ENCODE data around the gene SDHC. TPM values are rescaled to one million over a fixed set of nuclear protein-coding genes. Genes with fewer than 3 reads are reported as not detected.
"Not testable (repeated sequence)": the region's sequence is repeated elsewhere in the genome, so short reads cannot be mapped to it uniquely, and the experiment has no call there.

SDHC gene
- polyA plus RNA-seq, 3 donors, result 208 to 350 (median 323) TPM

DNA sequence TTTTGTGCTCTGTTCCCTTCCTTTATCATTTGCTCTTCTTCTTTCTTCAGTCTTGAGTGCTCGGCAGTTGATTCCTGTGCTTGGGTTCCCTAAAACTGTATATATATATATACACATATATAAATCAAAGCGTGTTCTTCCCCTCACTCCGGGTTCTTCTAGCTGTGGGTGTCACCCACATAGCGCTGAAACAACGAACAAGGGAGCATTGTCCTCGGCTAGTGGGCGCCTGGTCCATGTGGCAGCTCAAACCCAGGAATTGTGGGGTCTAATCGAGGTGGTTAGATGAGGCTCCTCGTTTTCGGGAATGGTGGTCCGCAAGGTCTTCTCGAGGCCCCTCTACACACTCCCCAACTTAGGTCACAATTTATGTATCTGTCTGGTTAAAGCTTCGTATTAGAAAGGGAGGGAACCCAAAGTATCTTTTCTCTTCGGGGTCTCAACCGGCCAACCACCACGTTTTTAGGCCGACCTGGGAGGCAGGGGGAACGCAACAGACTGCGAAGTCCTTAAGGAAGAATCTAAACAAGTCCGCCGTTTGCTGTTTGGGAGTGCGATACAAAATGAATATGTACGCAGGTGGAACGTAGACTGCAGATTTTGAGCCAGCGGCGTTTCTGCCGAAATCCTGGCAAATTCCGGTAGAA, 504 bp upstream of the SDHC start:
- intact Hi-C loops (cut with micrococcal nuclease), result loop anchor here (5.0 to 10.0 kb wide), 2 partner anchors 71 to 86 kb away; partner anchors contain the start of gene TOMM40L (in 1 of the 2)
- H3K27ac ChIP-seq (ENCODE audit: low read depth in 1 of 2, low read length in 2 of 2), result peak overlapping the region; percentile 86 to 99
- Mint-ChIP-seq H3K27ac (peak overlapping the region; percentile 98 to 100 (median 99)), H3K4me3 (peak overlapping the region; percentile 97 to 98), H3K27me3 (ENCODE audit: low read depth in 3 of 3) (peaks cover 0 to 5% (median 1%) of the 10 kb centered on the region in 3 donors), H3K4me1 (peaks cover 20% of the 10 kb centered on the region), H3K36me3 (peaks cover 0 to 2% of the 10 kb centered on the region in 2 donors), H3K9me3 (peaks cover 0 to 3% (median 0%) of the 10 kb centered on the region in 7 donors)
- H3K4me1 ChIP-seq (ENCODE audit: control insufficient read depth in 1 of 2, insufficient read depth in 2 of 2, low read length in 2 of 2), result peaks cover 11 to 19% of the 10 kb centered on the region in 2 donors
- peaks cover 30% of the 10 kb centered on the region for H3K79me2 ChIP-seq (ENCODE audit: insufficient read depth, low read length)
- peak overlapping the region; percentile 91 for H2AFZ ChIP-seq (ENCODE audit: insufficient read depth, low read depth, low read length, poor library complexity, severe bottlenecking)
- DNase-seq, result no peak
- no peaks in the 10 kb centered on the region for H3K9me3 ChIP-seq (replicated peaks in 1 of 2; ENCODE audit: control insufficient read depth in 1 of 2, insufficient read depth in 1 of 2, low read length in 2 of 2)
- peak overlapping the region; percentile 84 for H3K4me2 ChIP-seq (replicated peaks; ENCODE audit: extremely low read depth, low read length, poor library complexity, severe bottlenecking)
- H3K36me3 ChIP-seq (replicated peaks in 1 of 2; ENCODE audit: control insufficient read depth in 1 of 2, insufficient read depth in 2 of 2, low read length in 2 of 2), result peaks cover 0 to 7% of the 10 kb centered on the region in 2 donors
- no peaks in the 10 kb centered on the region for H4K20me1 ChIP-seq (ENCODE audit: insufficient read depth, low read length)
- 10% methylated on average over 18 of the region's 28 CpGs for WGBS (ENCODE audit: insufficient coverage)
- TF ChIP-seq, protein P1, sequence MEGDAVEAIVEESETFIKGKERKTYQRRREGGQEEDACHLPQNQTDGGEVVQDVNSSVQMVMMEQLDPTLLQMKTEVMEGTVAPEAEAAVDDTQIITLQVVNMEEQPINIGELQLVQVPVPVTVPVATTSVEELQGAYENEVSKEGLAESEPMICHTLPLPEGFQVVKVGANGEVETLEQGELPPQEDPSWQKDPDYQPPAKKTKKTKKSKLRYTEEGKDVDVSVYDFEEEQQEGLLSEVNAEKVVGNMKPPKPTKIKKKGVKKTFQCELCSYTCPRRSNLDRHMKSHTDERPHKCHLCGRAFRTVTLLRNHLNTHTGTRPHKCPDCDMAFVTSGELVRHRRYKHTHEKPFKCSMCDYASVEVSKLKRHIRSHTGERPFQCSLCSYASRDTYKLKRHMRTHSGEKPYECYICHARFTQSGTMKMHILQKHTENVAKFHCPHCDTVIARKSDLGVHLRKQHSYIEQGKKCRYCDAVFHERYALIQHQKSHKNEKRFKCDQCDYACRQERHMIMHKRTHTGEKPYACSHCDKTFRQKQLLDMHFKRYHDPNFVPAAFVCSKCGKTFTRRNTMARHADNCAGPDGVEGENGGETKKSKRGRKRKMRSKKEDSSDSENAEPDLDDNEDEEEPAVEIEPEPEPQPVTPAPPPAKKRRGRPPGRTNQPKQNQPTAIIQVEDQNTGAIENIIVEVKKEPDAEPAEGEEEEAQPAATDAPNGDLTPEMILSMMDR (IDR thresholded peaks at IDR 0.05), result no peak
- peak overlapping the region; percentile 94 for H3K9ac ChIP-seq (ENCODE audit: insufficient read depth, low read length, poor library complexity, severe bottlenecking)
- peak overlapping the region; percentile 70 to 97 (median 91) for H3K4me3 ChIP-seq (replicated peaks in 1 of 3; ENCODE audit: low read depth in 2 of 3, low read length in 3 of 3)
- H3K27me3 ChIP-seq (ENCODE audit: control insufficient read depth in 2 of 2, insufficient read depth in 2 of 2, low read length in 2 of 2), result no peaks in the 10 kb centered on the region

DNA sequence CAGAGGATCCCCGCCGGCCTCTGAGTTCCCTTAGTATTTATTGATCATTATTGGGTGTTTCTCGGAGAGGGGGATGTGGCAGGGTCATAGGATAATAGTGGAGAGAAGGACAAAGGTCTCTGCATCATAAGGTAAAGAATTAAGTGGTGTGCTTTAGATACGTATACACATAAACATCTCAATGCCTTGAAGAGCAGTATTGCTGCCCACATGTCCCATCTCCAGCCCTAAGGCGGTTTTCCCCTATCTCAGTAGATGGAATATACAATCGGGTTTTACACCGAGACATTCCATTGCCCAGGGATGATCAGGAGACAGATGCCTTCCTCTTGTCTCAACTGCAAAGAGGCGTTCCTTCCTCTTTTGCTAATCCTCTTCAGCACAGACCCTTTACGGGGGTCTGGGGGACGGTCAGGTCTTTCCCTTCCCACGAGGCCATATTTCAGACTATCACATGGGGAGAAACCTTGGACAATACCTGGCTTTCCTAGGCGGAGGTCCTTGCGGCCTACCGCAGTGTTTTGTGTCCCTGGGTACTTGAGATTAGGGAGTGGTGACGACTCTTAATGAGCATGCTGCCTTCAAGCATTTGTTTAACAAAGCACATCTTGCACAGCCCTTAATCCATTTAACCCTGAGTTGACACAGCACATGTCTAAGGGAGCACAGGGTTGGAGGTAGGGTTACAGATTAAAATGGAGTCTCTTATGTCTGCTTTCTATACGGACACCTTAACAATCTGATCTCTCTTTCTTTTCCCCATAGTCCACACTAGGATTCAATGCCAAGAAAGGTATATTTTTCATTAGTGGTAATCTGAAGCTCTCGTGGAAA, 1.9 kb downstream of the SDHC start:
- H4K20me1 ChIP-seq (ENCODE audit: insufficient read depth, low read length); H3K4me3 ChIP-seq (replicated peaks in 1 of 3; ENCODE audit: low read depth in 2 of 3, low read length in 3 of 3); DNase-seq; H3K4me2 ChIP-seq (replicated peaks; ENCODE audit: extremely low read depth, low read length, poor library complexity, severe bottlenecking); H2AFZ ChIP-seq (ENCODE audit: insufficient read depth, low read depth, low read length, poor library complexity, severe bottlenecking); H3K27ac ChIP-seq (ENCODE audit: low read depth in 1 of 2, low read length in 2 of 2); H3K27me3 Mint-ChIP-seq (ENCODE audit: low read depth in 3 of 3); H3K4me3 Mint-ChIP-seq; H3K27me3 ChIP-seq (ENCODE audit: control insufficient read depth in 2 of 2, insufficient read depth in 2 of 2, low read length in 2 of 2); H3K9ac ChIP-seq (ENCODE audit: insufficient read depth, low read length, poor library complexity, severe bottlenecking); H3K9me3 Mint-ChIP-seq; H3K9me3 ChIP-seq (replicated peaks in 1 of 2; ENCODE audit: control insufficient read depth in 1 of 2, insufficient read depth in 1 of 2, low read length in 2 of 2): not testable (repeated sequence)
- intact Hi-C loops (cut with micrococcal nuclease), result loop anchor here in 1 of 2 donors (10.0 kb wide), 1 partner anchor 69 kb away; no protein-coding TSS in a partner anchor
- H3K4me1 ChIP-seq (ENCODE audit: control insufficient read depth in 1 of 2, insufficient read depth in 2 of 2, low read length in 2 of 2), result peaks cover 11 to 17% of the 10 kb centered on the region in 2 donors
- 85% methylated on average over 6 of the region's 17 CpGs for WGBS (ENCODE audit: insufficient coverage)
- Mint-ChIP-seq H3K4me1 (peaks cover 20% of the 10 kb centered on the region), H3K27ac (peak overlapping the region in 2 of 7 donors; percentile 56 to 70), H3K36me3 (peaks cover 9 to 21% of the 10 kb centered on the region in 2 donors)
- H3K79me2 ChIP-seq (ENCODE audit: insufficient read depth, low read length), result peaks cover 35% of the 10 kb centered on the region
- H3K36me3 ChIP-seq (replicated peaks in 1 of 2; ENCODE audit: control insufficient read depth in 1 of 2, insufficient read depth in 2 of 2, low read length in 2 of 2), result peaks cover 2 to 21% of the 10 kb centered on the region in 2 donors
